ENCODE data around the gene LACC1.
A peak's percentile ranks its signal among the peaks of the same experiment; 100 is the strongest.

Gene LACC1

GRCh38 chr13:43879755-43880181 lies at the start of gene LACC1:
Gene LACC1 (plus strand): TSS chr13:43879904. CDS start chr13:43880986, 1,082 bp downstream.
- DNase-seq, result no peak

DNA sequence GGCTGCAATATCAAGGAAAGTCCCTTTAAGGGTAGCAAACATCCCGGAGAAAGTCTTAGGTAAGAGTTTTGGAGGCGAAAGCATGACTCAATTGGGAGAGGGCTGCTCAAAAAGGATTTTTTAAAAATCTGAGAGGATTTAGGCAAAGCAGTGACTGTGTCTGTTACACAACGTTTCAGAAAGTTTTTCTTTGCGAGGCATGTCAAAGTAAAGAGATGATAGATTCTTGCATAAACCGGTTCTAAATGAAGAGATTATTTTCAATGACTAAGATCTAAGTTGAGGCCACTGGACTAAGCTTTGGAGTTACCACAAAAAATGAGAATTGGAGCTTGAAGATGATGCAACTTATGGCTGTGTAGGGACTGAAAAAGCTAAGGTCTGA lies 49.2 kb upstream of the LACC1 start:
- DNase-seq, result no peak

- DNase-seq, result no peak
These were observed 48.6 kb upstream of the LACC1 start for GRCh38 chr13:43831088-43831487.

DNA sequence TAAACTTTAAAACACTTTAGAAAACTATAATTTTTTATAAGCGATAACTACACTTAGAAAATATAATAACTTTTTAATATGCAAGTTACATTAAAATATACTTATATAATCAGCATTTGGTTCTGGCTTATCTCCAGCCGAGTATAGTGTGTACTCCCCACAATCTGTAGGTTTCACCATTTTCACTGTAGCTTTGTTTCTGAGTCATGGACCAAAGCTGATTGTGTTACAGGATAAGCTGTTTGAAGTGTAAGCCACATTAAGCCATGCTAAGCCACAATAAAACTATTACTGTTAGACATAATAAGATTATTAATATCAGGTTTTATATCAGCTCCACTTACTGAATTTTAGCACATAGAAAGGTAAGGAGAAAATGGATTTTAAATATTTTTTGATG lies 44.0 kb upstream of the LACC1 start:
- DNase-seq, result peak; percentile 91

- no peak for DNase-seq
These were observed 40.8 kb upstream of the LACC1 start for GRCh38 chr13:43838909-43839308.

DNA sequence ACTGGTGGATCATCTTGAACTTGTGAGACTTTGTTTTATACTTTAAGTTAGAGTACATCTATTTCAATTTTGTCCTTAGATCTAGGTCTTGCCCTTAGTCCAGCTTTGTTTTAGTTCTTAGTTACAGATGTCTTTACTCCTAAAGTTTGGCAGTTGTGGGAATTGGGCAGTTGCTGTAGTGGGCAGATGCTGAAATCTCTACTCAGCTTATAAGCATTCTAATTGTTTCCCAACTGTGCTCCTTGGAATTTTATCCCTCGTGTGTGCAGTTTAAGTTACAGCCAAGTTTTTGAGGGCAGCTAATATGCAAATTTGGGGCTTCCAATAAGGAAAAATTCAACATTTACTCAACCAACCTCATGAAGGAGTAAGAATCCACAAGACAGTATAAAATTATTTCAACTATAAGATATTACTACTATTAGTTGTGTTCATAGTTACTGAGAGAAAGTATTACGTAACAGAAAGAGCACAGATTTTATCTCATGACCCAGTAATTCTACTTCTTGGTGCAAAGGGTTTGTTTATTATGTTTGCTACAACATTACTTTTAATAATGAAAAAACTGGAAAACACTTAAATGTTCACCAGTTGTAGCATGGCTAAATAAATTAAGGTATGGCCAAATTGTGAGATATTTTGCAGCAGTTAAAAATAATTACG lies 33.1 kb upstream of the LACC1 start:
- DNase-seq, result no peak

GRCh38 chr13:43848001-43848649 lies 31.6 kb upstream of the LACC1 start:
- no peak for DNase-seq

DNA sequence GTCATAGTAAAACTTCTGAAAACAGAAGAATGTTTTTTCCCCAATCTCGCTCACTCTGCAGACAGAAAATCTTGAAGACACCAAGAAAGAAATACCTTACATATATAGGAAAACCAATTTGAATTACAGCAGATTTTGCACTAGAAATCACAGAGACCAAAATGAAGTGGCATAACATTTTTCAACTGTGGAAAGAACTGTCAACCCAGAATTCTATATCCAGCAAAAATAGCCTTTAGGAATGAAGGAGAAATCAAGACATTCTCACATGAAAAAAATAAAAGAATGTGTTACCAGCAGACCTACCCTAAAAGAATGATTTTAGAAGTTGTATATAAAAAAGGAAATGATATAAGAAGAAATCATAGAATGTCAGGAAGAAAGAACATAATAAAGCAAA lies 28.8 kb upstream of the LACC1 start:
- DNase-seq, result no peak

DNA sequence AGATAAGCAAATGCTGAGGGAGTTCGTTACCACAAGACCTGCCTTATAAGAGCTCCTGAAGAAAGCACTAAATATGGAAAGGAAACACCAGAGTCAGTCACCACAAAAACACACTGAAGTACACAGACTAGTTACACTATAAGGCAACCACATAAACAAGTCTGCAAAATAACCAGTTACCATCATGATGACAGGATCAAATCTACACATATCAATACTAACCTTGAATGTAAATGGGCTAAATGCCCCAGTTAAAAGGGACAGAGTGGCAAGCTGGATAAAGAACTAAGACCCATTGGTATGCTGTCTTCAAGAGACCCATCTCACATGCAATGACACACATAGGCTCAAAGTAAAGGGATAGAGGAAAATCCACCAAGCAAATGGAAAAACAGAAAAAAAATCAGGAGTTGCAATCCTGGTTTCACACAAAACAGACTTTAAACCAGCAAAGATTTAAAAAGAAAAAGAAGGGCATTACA lies 26.7 kb upstream of the LACC1 start:
- DNase-seq, result no peak

DNA sequence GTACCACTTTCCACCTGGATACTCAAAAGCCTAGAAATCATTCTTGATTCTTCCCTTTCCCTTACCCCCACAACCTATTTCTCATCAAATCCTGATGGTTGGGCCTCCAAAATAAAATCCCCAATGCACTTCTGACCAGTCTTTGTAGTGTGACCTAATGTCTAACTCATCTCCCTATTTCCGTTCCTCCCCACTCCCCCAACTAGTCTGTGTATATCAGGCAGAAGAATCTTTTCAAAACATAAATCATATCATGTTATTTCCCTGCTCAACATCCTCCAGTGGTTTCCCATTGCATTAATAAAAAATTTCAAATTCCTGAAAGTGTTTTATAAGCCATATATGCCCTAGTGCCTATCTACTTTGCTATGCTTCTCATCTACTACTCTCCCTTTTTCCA lies 17.8 kb upstream of the LACC1 start:
- no peak for DNase-seq

- no peak for DNase-seq
These were observed 14.8 kb upstream of the LACC1 start for GRCh38 chr13:43864921-43865320.

GRCh38 chr13:43865892-43866291 lies 13.8 kb upstream of the LACC1 start:
- no peak for DNase-seq

DNA sequence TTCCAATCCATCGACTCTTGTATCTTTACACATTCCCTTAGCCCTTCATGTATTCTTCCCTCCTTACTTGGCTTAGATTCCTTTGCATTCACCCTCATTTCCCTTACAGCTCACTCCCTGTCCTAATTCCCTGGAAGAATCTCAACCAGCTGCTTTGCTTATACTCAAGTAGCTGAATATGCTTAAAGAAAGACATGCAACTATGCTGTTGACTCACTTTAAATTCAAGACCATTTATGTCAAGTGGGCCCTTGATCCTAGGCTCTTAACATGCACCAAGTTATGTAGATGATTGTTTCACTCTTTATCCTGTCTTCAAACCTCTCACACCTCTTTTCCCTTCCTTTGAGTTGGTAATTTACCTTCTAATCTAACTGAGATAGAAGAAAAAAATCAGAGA lies 7.5 kb upstream of the LACC1 start:
- DNase-seq, result peak; percentile 86

GRCh38 chr13:43874504-43875092 lies 5.1 kb upstream of the LACC1 start:
- DNase-seq, result no peak

DNA sequence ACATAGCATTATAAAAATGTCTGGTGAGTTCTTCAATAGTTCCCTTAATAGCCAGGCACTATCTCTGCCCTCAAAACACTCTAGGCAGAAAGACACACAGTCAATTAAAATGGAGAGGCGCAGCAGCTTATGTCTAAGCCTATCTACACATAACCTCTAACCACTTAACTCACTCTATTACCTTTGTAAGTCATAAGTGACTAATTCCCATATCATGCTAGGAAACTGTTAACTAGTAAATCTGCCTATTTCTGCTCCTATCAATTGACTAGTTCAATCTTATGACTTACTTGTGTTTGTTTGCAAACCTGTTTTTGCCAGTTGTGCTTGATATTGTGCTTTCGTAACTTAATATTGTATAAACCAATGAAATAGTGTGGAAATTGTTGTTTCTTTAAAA lies 3.3 kb upstream of the LACC1 start:
- no peak for DNase-seq

DNA sequence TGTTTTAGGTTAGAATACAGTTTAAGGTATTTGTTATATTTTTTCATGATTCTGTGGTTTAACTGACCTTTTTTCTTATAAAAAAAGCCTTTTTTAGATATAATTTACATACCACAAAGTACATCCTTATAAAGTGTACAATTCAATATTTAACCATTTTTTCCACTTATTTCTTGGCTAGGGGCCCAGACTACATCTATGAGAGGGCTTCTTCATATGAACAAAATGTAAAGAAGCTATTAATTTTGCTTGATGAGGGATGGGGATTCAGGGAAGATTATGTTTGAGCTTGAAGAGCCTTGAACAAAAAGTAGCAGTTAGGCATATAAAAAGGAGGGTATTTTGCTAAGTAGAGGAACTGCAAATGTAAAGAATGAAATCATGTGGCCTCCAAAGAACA lies 2.4 kb upstream of the LACC1 start:
- no peak for DNase-seq

- DNase-seq, result no peak
These were observed 1.9 kb upstream of the LACC1 start for GRCh38 chr13:43877766-43878165.

- no peak for DNase-seq
These were observed 581 bp upstream of the LACC1 start, which contains the start of gene CCDC122 for GRCh38 chr13:43878892-43879754. Gene CCDC122 (minus strand): TSS chr13:43879740. CDS start chr13:43869376, 10,364 bp downstream.

GRCh38 chr13:43880214-43880855 lies 631 bp downstream of the LACC1 start:
- DNase-seq, result no peak

- DNase-seq, result no peak
These were observed 1.2 kb downstream of the LACC1 start for GRCh38 chr13:43880926-43881325.

DNA sequence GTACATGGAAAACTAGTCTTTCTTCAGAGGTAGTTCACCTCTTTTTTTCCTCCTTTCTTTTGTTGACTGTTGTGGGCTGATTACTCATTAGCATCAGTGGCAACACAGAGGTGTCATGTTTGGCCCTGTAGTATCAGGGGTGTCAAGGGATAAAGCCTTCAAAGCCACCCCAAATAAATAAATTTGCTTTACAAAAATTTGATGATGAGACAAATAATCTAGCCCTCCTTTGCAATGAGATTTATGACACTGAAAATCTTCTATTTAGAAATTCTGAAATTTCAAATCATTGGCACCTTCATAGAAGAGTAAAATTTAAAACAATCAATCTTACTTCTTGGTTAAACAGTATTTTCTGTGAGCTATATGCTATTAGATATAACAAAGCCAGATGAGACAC lies 1.9 kb downstream of the LACC1 start:
- no peak for DNase-seq

GRCh38 chr13:43883631-43884030 lies 3.9 kb downstream of the LACC1 start:
- DNase-seq, result no peak

- no peak for DNase-seq
These were observed 4.5 kb downstream of the LACC1 start for GRCh38 chr13:43884222-43884621.
